Measurements from ENCODE around the gene FER. TPM values are rescaled to one million over a fixed set of nuclear protein-coding genes. Genes with fewer than 3 reads are reported as not detected.

FER gene
- total RNA-seq, 1 donor from 2014 or later: 19.2 TPM

DNA sequence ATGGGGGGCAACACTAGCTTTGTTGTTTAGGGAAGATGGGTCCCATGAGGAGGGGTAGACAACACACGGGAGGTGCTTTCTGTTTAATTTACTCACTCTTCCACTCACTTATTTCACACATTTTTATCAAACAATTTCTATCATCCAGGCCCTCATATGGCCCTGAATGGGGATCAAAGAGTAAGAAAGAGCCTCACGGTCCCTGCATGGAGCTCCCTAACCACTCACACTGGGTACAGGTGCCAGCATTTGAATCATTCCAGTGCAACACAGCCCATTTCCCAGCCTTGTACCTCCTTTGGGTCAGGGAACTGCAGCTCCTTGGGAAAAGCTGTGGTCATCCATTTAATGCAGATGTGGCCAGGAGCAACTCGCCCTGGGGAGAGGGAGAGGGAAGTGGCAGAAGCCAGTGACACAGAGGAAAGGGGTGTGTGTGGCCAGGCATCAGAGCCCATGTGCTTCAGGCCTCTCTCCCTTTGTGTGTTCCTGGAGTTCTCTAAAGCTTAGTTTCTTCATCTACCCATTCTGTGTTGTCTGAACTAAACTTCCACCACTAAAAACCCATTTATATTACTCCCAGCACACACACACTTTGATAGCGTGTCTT, 476.7 kb downstream of the FER start:
- intact Hi-C loops (cut with DNase I): no loop called here
- Histone ChIP-seq H3K4me1 (no peaks in the 10 kb centered on the region), H3K4me3 (no peak overlapping the region), H3K27me3 (no peaks in the 10 kb centered on the region), H3K36me3 (no peaks in the 10 kb centered on the region), H3K9me3 (no peaks in the 10 kb centered on the region), H3K27ac (no peak overlapping the region)
- DNase-seq (ENCODE audit: extremely low spot score in 2 of 2): no peak
- TF ChIP-seq POLR2AphosphoS5 (IDR thresholded peaks at IDR 0.05; ENCODE audit: insufficient read depth in 1 of 2, low read depth in 1 of 2) (no peak), POLR2A (IDR thresholded peaks at IDR 0.05) (no peak)
- TF ChIP-seq, protein P1, sequence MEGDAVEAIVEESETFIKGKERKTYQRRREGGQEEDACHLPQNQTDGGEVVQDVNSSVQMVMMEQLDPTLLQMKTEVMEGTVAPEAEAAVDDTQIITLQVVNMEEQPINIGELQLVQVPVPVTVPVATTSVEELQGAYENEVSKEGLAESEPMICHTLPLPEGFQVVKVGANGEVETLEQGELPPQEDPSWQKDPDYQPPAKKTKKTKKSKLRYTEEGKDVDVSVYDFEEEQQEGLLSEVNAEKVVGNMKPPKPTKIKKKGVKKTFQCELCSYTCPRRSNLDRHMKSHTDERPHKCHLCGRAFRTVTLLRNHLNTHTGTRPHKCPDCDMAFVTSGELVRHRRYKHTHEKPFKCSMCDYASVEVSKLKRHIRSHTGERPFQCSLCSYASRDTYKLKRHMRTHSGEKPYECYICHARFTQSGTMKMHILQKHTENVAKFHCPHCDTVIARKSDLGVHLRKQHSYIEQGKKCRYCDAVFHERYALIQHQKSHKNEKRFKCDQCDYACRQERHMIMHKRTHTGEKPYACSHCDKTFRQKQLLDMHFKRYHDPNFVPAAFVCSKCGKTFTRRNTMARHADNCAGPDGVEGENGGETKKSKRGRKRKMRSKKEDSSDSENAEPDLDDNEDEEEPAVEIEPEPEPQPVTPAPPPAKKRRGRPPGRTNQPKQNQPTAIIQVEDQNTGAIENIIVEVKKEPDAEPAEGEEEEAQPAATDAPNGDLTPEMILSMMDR (IDR thresholded peaks at IDR 0.05): no peak

DNA sequence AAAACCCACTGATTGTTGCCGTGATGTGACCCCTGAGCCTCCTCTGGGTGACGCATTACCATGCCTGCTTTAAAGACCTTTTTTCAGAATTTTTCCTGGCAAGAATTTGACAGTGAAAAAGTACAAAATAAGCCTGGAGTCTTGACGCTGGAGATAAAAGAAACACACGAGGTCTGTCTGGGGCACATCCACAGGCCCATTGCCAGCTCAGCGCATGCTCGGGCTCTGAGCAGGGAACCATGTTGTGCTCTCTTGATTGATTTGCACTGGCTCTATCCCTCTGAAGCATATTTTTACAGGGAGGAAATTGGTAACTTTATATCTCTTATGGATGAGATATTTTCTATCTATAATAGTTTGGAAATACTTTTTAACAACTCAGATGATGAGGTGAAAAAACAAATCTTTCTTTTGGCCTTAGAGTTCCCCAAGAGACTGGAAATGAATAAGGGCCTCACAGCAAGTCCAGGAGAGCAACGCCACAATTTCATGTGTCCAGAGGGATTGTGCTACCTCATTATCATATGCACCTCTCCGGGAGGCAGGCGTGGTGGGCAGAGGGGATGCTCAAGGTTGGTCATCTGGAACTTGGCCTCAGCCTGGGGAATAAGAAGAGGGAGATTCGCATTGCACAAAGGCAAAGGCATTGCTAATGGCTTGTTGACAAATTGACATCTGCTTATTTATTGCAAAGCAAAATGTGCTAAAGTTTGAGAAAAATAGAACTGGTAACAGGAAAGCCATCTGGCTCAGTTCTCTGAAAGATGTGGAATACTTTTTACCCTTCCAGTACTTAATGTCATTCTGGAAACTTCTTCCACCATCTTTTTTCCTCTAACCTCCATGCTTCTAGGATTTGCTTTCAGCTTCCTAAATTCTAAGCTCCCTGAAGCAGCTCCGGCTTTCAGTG, 478.3 kb downstream of the FER start:
- intact Hi-C loops (cut with DNase I): no loop called here
- H3K27me3 ChIP-seq: no peaks in the 10 kb centered on the region
- H3K9me3 ChIP-seq: no peaks in the 10 kb centered on the region
- no peak for TF ChIP-seq POLR2AphosphoS5 (IDR thresholded peaks at IDR 0.05; ENCODE audit: insufficient read depth in 1 of 2, low read depth in 1 of 2)
- no peak for TF ChIP-seq POLR2A (IDR thresholded peaks at IDR 0.05)
- TF ChIP-seq, protein P1 (IDR thresholded peaks at IDR 0.05): no peak
- H3K4me1 ChIP-seq: no peaks in the 10 kb centered on the region
- H3K36me3 ChIP-seq: no peaks in the 10 kb centered on the region
- H3K4me3 ChIP-seq: no peak overlapping the region
- DNase-seq (ENCODE audit: extremely low spot score in 2 of 2): no peak
- no peak overlapping the region for H3K27ac ChIP-seq

DNA sequence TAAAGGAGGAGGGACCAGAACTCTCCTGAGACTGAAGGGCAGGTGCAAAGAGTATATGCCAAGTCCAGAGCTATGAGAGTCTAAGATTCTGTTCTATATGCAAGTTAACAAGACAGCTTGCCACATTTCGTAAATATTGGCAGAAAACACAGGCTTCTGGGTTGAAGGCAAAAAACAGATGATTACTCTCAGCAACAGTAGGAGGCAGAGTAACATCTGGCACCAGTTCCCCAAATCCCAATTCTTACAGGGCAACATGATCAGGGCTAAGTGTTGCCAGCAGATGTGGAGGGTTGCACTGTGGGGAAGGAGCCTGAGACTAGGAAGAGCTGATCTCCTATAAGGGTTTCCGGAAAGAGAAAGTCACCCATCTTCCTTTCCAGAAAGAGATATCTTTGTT, 482.7 kb downstream of the FER start:
- Histone ChIP-seq H3K4me3 (no peak overlapping the region), H3K36me3 (no peaks in the 10 kb centered on the region), H3K27me3 (no peaks in the 10 kb centered on the region), H3K9me3 (no peaks in the 10 kb centered on the region), H3K4me1 (no peaks in the 10 kb centered on the region), H3K27ac (no peak overlapping the region)
- peak in 1 of 2 donors; percentile 37 for DNase-seq (ENCODE audit: extremely low spot score in 2 of 2)
- TF ChIP-seq POLR2AphosphoS5 (IDR thresholded peaks at IDR 0.05; ENCODE audit: insufficient read depth in 1 of 2, low read depth in 1 of 2): no peak
- TF ChIP-seq, protein P1 (IDR thresholded peaks at IDR 0.05): no peak
- TF ChIP-seq POLR2A (IDR thresholded peaks at IDR 0.05): no peak
- intact Hi-C loops (cut with DNase I): no loop called here

DNA sequence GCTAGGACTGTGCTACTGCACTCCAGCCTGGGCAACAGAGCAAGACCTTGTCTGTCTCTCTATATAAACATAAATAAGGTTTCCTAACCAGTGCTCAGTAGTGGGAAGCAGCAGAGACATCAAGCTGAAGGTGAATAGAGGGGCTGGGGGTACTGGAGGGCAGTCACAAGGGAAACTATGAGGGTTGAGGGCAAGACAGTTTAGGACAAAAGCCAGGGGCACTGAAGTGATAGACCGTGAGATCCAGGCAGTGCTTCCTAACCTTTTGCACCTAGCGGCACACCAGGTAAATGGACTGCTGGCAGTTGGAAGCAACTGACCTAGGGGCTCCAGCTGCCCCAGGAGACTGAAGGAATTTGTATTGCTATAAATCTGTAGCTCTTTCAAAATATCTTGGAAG, 483.6 kb downstream of the FER start:
- intact Hi-C loops (cut with DNase I): no loop called here
- peak in 1 of 2 donors; percentile 70 for DNase-seq (ENCODE audit: extremely low spot score in 2 of 2)
- Histone ChIP-seq H3K9me3 (no peaks in the 10 kb centered on the region), H3K4me1 (no peaks in the 10 kb centered on the region), H3K27ac (no peak overlapping the region), H3K27me3 (no peaks in the 10 kb centered on the region), H3K4me3 (no peak overlapping the region), H3K36me3 (no peaks in the 10 kb centered on the region)
- TF ChIP-seq POLR2AphosphoS5 (IDR thresholded peaks at IDR 0.05; ENCODE audit: insufficient read depth in 1 of 2, low read depth in 1 of 2) (no peak), POLR2A (IDR thresholded peaks at IDR 0.05) (no peak)
- TF ChIP-seq, protein P1 (IDR thresholded peaks at IDR 0.05): no peak

DNA sequence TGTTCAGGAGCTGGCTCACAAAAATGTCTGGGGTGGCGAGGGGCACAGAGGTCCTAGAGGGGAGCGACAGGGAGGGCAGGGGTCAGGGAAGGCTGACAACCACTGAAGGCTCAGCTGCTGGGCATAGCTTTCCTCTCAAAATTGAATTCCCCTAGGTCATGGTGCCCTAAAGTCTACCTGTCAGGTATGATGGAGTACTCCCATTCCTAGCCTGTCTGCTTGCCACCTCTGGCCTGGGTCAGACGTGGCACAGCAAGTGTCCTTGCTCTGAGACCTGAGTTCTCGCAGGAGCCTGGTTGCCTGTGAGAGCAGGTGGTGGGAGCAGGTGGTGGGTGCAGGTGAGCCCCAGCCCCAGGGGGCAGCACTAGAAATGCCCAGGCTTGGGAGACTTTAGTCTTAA, 486.7 kb downstream of the FER start:
- Histone ChIP-seq H3K27me3 (no peaks in the 10 kb centered on the region), H3K4me1 (no peaks in the 10 kb centered on the region), H3K27ac (no peak overlapping the region), H3K36me3 (no peaks in the 10 kb centered on the region), H3K4me3 (no peak overlapping the region), H3K9me3 (no peaks in the 10 kb centered on the region)
- no peak for TF ChIP-seq POLR2AphosphoS5 (IDR thresholded peaks at IDR 0.05; ENCODE audit: insufficient read depth in 1 of 2, low read depth in 1 of 2)
- intact Hi-C loops (cut with DNase I): no loop called here
- peak in 1 of 2 donors; percentile 74 for DNase-seq (ENCODE audit: extremely low spot score in 2 of 2)
